ENCODE data around the gene MAP2K7.

Gene MAP2K7

GRCh38 chr19:7885818-7886217 lies 17.9 kb upstream of the MAP2K7 start:
- no peak for DNase-seq

- DNase-seq = no peak
These were observed 16.1 kb upstream of the MAP2K7 start for GRCh38 chr19:7887408-7888144.

GRCh38 chr19:7888145-7888825 lies 15.4 kb upstream of the MAP2K7 start, which contains the start of gene LRRC8E:
TSS of gene LRRC8E (plus strand) at chr19:7888510. CDS start at chr19:7895604, 7,094 bp downstream.
- peak; percentile 94 for DNase-seq

- peak; percentile 51 for DNase-seq
These were observed 14.9 kb upstream of the MAP2K7 start for GRCh38 chr19:7888826-7889217.

GRCh38 chr19:7893362-7894101 lies 10.1 kb upstream of the MAP2K7 start:
- peak; percentile 66 for DNase-seq

GRCh38 chr19:7894612-7895309 lies 8.9 kb upstream of the MAP2K7 start:
- peak; percentile 64 for DNase-seq

GRCh38 chr19:7895565-7895964 lies 8.1 kb upstream of the MAP2K7 start:
- DNase-seq = no peak

- DNase-seq = no peak
These were observed 6.4 kb upstream of the MAP2K7 start for GRCh38 chr19:7897292-7897691.

GRCh38 chr19:7898967-7899366 lies 4.7 kb upstream of the MAP2K7 start:
- DNase-seq = no peak

GRCh38 chr19:7899751-7900378 lies 3.8 kb upstream of the MAP2K7 start:
- no peak for DNase-seq

GRCh38 chr19:7900401-7900870 lies 3.2 kb upstream of the MAP2K7 start:
- no peak for DNase-seq

GRCh38 chr19:7900931-7901330 lies 2.7 kb upstream of the MAP2K7 start:
- DNase-seq = no peak

GRCh38 chr19:7901337-7901736 lies 2.3 kb upstream of the MAP2K7 start:
- no peak for DNase-seq

GRCh38 chr19:7902796-7903243 lies 857 bp upstream of the MAP2K7 start:
- DNase-seq = no peak

- DNase-seq = no peak
These were observed 670 bp downstream of the MAP2K7 start for GRCh38 chr19:7904074-7905020.

GRCh38 chr19:7905268-7905667 lies 1.6 kb downstream of the MAP2K7 start:
- no peak for DNase-seq

GRCh38 chr19:7905859-7906258 lies 2.2 kb downstream of the MAP2K7 start:
- DNase-seq = no peak

GRCh38 chr19:7907122-7907521 lies 3.4 kb downstream of the MAP2K7 start:
- DNase-seq = no peak

GRCh38 chr19:7907544-7907943 lies 3.9 kb downstream of the MAP2K7 start:
- DNase-seq = no peak

GRCh38 chr19:7908078-7908699 lies 4.5 kb downstream of the MAP2K7 start:
- no peak for DNase-seq

Measured in islet precursor cell (in vitro differentiated cells).